GM21619 (cell line): ENCODE measurements around the gene BBIP1.
"Not testable (repeated sequence)": the region's sequence is repeated elsewhere in the genome, so short reads cannot be mapped to it uniquely, and the experiment has no call there.

ENCODE experiments used
- ATAC-seq: cut with Tn5 transposase; IDR thresholded peaks from one replicate; pipeline ENCODE4 v1.9.1; 2021; ENCODE audit not compliant: unreplicated experiment

The BBIP1 gene

GRCh38 chr10:110923856-110924493, 5.0 kb upstream of the BBIP1 start:
- no peak for ATAC-seq

DNA sequence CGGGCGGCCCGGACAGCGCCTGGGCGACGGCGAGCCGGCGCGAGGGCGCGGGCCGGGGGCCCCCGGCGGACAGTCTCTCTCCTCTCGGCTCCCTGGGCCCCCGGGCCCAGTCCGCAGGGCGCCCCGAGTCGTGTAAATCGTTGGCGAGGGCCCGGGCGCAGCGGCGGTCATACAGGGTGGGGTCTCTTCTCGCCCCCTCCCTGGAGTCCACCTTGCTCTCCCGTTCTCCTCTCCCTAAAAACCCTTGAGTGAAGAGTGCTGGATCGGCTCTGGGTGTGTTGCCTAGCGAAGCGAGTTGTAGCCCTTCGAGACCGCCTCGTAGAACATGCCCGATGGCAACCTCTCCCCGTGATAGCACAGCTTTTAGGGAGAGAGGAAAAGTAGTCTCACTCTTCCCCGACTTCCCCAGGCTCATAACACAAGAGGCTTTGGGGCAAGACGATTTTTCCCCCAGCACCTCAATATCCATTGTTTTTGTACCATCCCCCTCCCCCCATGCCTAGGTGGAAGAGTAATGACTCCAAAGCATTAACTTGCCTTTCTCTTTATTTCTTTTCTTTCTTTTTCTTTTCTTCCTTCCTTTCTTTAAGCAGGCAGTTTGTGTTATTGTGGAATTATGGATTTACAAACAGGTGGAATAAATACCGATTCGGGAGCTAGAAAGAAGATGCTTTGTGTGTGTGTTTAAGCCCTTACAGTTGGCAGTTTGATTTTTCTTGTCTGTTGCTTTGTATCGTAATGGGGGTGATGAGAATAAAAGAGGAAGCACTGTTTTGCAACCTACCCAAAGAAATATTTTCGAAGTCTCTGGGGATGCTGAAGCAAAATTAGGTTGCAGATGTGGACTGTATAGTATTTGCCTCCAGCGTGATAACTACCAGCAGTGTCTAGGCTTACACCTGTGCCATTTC, 1.2 kb upstream of the BBIP1 start:
- peak; percentile 25 for ATAC-seq

DNA sequence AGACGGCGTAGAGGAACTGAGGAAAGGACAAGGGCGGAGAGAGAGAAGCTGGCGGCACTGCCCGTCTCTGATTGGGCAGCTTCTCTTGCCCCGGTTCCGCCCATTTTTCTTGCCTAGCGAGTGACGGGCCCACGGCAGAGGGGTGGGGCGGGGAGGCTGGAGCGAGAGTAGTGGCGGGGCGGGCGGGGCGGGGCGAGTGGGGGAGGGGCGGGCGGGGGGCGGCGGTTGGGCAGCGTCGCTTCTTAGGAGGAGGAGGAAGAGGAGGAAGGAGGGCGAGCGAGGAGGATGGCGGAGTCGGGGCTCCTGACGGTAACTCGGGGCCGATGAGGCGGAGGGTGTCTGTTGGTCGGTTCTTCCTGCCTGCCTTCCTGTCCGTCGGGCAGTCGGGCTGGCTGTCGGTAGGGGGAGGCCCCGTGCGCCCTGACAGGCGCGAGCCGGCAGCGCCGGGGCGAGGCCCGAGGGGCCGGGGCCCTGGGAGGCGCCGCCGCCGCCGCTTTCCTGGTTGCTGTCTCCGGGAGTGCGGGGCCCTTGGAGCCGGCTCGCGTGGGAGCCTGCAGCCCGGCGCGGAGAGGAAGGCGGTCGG, 460 bp upstream of the BBIP1 start, which contains the start of gene SHOC2:
Gene SHOC2, plus strand, starts transcription at position 256 of the 583 bp plus-strand sequence. CDS start 44,755 bp downstream, outside the sequence.
- ATAC-seq, result no peak

- no peak for ATAC-seq
These were observed 724 bp downstream of the BBIP1 start for GRCh38 chr10:110918269-110918642.

- no peak for ATAC-seq
These were observed 2.2 kb downstream of the BBIP1 start for GRCh38 chr10:110916554-110917346.

- not testable (repeated sequence) for ATAC-seq
These were observed 3.4 kb downstream of the BBIP1 start for GRCh38 chr10:110915600-110915999.

- ATAC-seq, result no peak
These were observed 3.9 kb downstream of the BBIP1 start for GRCh38 chr10:110915035-110915434.

GRCh38 chr10:110914431-110914830, 4.5 kb downstream of the BBIP1 start:
- no peak for ATAC-seq

DNA sequence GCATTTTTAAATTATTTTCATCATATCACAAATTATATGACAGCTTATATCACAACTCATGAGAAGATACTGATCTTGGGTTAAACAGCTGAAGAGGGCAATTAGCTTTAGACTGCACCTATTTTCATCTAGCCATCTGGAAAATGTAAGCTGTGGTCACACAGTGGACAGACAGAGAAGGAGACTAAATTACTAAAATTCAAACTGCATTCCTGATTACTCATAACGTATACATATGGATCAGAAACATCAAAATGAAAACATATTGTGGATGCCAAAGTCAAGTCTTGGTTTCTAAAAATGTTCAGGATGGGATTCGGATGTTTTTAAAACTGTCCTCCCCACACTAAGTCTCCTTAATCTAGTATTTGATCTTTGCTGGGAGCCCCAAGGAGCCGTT, 6.6 kb downstream of the BBIP1 start:
- no peak for ATAC-seq

- no peak for ATAC-seq
These were observed 8.8 kb downstream of the BBIP1 start for GRCh38 chr10:110910138-110910537.

DNA sequence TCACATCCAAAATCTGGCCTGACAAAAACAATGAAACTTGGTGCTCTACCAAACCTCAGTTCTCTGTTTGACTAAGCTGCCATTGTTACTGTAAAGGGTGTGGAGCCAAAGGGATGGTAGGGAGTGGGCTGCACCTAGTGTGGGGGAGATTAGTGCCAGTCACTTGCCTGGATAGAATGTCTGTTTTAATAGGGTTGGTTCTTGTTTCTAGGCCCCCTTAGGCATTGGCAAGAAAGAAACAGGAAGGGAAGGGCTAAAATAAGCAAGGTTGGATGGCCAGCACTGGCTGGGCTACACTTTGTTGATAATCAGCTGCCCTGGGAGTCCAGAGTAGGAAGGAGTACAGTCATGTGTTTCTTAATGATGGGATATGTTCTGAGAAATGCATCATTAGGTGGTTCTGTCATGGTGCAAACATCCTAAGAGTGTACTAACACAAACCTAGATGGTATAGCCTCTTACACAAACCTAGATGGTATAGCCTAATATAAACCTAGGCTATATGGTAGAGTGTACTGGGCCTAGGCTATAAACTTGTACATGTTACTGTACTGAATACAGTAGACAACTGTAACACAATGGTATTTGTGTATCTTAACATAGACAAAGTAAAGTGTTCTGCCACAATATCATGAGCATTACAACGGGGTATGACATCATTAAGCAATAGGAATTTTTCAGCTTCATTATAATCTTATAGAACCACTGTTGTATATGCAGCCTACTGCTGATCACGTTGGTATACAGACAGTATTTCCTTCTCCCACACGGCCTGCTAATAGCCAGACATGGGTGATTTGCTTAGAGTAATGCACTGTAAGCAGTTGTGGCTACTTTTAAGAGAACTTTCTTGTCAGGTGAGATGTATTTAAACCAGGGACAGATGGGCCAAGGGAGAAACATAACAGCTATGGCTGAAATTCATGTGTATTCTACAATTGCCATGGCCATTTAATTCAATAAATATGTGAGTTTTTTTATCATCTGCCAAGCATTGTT, 15.4 kb downstream of the BBIP1 start:
- no peak for ATAC-seq

- ATAC-seq, result no peak
These were observed 16.8 kb downstream of the BBIP1 start for GRCh38 chr10:110901954-110902819.

- ATAC-seq, result no peak
These were observed 18.0 kb downstream of the BBIP1 start for GRCh38 chr10:110900983-110901382.

DNA sequence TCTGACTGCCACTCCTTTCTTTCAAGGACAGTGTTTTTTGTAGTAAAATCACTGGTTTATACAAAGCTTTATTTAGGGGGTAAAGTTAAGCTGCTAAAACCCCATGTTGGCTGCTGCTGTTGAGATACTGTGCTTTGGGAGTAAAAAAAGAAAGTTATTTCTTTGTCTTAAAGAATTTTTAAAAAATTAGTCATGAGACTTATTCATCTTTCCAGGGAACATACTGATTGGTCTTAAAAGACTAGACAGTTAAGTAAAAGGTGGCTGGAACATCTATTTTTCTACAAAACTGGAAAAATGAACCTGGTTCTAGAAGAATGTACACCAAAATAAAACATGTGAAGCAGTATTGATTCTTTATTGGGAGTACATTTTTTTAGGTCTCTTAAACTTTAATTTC, 20.6 kb downstream of the BBIP1 start:
- ATAC-seq, result no peak

- ATAC-seq, result no peak
These were observed 21.8 kb downstream of the BBIP1 start for GRCh38 chr10:110897184-110897583.

GRCh38 chr10:110893559-110894179, 25.3 kb downstream of the BBIP1 start:
- ATAC-seq, result peak; percentile 77

DNA sequence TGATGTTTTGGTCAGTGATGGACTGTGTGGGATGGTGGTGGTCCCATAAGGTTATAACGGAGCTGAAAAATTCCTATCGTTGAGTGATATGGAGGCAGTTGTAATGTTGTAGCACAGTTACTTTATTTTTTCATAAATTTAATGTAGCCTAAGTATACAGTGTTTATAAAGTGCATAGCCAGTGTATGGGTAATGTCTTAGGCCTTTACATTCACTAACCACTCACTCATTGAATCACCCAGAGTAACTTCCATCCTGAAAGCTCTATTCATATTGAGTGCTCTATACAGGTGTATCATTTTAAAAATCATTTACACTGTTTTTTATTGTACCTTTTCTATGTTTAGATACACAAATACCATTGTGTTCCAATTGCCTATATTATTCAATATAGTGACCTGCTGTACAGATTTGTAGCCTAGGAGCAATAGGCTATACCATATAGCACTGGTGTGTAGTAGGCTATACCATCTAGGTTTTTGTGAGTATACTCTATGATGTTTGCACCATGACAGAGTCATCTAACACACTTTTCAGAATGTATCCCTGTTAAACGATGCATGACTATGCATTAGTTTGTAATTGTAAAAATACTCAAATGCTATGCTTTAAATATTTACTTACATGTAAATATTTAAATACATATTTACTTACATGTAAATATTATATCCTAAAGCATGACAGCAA, 26.2 kb downstream of the BBIP1 start:
- no peak for ATAC-seq

DNA sequence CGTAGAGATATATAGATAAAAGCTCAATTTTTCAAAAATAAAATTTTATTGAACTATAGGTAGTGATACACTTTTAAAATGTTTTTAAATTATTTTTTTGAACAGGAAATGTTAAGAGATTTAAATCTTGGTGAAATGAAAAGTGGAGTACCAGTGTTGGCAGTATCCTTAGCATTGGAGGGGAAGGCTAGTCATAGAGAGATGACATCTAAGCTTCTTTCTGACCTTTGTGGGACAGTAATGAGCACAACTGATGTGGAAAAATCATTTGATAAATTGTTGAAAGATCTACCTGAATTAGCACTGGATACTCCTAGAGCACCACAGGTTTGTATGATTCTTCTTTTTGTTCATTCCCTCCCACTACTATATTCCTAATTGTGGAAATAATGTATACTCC, 31.4 kb downstream of the BBIP1 start:
- ATAC-seq, result no peak
